IPS-11a (cell line): Measurements from ENCODE around the gene TMEM141.
"Not testable (repeated sequence)": the region's sequence is repeated elsewhere in the genome, so short reads cannot be mapped to it uniquely, and the experiment has no call there.

Source experiments
- H3K4me3 ChIP-seq: one replicate; pipeline ENCODE4 v1.5.1; 2013; ENCODE audit warnings: low read depth, low read length, control low read depth

Gene TMEM141

DNA sequence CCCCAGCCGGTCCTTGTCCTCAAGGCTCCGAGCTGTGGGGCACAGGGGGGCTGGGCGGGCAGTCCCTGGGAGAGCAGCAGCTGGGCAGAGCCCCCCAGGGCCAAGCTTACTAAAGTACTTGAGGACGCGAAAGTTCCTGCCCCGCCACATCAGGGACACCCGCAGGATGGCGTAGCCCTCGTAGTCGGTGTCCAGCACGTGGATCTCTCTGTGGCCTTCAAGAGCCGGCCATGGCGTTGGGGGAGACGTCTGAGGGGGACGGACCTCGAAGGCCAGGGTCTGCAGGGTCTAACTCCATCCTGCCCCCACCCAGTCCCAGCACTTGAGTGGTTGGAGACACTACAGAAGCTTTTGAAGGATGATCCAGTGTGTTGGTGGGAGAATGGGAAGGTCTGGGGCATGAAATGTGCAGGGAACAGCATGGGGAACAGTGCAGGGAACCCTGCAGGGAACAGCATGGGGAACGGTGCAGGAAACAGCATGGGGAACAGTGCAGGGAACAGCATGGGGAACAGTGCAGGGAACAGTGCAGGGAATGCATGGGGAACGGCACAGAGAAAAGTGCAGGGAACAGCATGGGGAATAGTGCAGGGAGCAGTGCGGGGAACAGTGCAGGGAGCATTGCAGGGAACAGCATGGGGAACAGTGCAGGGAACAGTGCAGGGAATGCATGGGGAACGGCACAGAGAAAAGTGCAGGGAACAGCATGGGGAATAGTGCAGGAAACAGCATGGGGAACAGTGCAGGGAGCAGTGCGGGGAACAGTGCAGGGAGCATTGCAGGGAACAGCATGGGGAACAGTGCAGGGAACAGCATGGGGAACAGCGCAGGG, 35.6 kb upstream of the TMEM141 start:
- not testable (repeated sequence) for H3K4me3 ChIP-seq

DNA sequence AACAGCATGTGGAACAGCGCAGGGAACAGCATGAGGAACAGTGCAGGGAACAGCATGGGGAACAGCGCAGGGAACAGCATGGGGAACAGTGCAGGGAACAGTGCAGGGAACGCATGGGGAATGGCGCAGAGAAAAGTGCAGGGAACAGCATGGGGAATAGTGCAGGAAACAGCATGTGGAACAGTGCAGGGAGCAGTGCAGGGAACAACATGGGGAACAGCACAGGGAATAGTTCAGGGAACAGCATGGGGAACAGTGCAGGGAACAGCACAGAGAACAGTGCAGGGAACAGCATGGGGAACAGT, 35.1 kb upstream of the TMEM141 start:
- H3K4me3 ChIP-seq: no peak overlapping the region

DNA sequence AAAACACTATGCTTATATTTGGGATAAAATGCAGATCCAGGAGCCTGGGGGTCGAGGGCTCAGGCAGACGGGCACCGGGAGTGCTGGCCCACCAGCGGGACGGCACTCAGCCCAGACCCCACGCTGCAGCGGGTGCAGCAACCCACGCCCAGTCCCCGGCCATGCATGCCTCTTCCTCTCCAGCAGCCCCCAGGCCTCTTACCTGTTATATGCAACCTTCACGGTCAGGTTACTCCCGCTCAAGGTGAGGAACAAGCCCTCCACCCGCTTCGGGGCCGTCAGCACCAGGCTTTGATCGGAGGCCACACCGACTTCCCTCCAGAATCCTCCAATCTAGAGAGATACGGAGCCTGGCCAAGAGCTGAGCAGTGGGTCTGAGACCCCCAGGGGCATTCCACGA, 34.3 kb upstream of the TMEM141 start:
- no peak overlapping the region for H3K4me3 ChIP-seq

DNA sequence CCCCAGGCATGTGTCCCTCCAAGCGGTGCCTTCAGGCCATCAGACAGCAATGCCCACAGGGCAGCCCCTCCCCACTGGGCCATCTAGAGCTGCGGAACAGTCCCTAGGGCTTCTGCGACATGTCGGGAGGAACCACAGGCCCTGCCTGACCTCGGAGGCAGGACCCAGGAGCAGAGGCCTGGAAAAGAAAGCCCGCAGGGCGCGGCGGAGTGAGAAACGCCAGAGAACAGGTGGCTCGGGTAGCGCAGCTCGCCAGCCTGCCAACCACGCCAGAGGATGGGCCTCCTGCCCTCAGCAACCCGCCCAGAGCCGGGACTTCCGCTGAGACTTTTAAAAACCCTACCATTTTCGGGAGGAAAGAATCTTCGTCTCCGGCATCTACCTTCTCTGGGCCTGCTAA, 33.8 kb upstream of the TMEM141 start:
- H3K4me3 ChIP-seq: no peak overlapping the region

DNA sequence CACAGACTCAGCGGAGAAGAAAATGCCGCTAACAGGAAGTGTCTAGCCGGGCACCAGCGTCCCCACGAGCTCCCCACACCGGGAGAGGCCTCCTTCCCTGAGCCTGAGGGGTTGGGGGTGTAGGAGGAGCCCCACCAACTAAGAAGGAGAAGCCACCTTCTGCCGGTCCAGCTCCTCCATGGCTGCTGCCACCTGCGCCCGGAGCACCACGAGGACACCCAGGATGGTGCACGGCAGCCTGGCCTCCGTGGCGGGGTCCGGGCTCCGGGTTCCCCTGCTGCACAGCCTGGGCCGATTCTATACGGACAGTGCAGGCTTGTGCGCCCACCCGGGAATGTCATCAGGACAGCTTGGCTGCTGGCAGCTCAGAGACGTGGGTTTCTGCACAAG, 33.4 kb upstream of the TMEM141 start:
- no peak overlapping the region for H3K4me3 ChIP-seq

DNA sequence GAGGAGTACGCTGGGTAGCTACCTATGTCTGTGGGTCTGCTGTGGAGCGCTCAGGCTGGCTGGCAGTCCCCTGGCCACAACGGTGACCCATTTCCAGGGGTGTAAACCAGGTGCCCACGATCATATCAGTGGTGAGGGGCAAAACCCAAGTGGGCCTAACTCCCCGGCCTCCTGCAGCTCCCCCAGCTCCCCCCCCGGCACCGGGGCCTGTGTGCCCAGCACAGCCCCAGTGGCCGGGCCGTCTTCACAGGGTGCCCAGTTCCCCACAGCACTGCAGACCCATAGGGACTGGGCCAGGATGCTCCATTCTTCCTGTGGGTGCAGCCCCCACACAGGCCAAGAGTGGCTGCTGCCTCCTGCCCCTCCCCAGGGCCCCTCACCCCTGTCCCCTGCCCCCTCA, 32.1 kb upstream of the TMEM141 start:
- no peak overlapping the region for H3K4me3 ChIP-seq

DNA sequence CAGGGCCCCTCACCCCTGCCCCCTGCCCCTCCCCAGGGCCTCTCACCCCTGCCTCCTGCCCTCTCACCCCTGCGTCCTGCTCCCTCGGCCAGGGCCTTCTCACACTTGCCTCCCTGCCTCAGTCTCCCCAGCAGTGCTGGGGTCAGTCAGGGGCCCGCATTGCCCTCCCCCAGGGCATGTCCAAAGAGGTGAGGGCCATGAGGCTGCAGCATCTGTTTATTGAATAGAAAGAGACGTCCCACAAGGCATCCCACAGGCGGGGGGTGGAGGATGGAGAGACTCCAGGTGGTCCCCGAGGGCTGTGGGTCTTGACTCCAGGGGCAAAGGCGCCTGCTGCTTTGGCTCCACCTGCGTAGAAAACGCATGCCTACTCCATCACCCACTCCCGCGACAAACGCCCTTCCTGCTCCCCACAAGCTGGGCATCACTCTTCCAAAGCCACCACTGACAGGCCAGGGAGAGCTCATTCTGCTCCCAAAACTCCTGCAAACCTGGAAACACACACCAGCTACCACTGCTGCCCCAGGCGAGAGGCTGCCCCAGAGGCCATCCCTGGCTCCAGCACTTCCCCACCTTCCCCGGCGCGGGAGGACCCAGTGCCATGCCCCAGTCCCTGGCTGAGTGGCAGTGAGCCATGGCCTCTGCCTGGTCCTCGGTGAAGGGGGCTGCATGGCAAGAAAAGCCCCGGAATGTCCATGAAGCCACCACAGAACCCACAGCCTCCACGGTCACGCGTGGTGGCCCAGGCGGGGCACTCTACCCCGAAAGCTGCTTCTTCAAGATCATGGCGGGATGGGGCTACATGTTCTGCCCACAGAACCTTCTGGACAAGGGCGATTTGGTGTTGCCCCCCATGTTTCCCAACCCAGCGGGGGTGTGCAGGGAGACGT, 31.5 kb upstream of the TMEM141 start:
- no peak overlapping the region for H3K4me3 ChIP-seq

DNA sequence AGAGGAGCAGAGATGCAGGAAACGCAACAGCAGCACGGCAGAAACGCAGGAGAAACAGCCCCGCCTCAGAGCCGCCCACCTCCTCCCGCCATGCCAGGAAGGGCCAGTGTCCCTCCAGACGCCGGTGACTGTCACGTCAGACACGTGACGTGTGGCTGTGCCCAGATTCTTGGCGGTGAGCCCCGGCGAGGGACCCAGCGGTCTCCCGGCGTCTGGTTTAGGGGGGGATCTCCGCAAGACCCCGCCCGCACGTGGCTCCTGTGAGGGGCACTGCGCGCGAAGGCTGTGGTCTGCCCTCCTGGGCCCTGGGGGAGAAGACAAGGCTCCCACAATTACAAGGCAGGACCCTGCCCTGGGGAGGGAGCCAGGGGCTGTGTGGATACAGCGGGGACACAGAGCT, 30.7 kb upstream of the TMEM141 start:
- H3K4me3 ChIP-seq: no peak overlapping the region

DNA sequence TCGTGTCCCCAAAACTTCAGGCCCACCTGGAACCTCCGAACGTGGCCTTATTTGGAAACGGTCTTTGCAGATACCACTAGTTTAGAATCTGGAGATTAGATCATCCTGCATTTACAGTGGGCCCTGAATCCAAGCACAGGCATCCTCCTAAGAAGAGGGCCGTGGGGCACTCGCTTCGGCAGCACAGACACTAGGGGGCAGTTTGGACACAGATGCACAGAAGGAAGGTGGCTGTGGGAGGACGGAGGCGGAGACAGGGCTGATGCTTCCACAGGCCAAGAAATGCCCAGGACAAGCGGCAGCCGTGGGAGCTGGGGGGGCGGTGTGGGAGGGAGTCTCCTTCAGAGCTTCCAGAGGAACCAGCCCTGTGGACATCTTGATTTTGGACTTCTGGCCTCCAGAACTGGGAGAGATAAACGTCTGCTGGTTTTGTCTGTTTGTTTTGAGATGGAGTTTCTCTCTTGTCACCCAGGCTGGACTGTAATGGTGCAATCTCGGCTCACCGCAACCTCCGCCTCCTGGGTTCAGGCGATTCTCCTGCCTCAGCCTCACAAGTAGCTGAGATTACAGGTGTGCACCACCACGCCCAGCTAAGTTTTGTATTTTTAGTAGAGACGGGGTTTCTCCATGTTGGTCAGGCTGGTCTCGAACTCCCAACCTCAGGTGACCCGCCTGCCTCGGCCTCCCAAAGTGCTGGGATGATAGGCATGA, 30.2 kb upstream of the TMEM141 start:
- not testable (repeated sequence) for H3K4me3 ChIP-seq

DNA sequence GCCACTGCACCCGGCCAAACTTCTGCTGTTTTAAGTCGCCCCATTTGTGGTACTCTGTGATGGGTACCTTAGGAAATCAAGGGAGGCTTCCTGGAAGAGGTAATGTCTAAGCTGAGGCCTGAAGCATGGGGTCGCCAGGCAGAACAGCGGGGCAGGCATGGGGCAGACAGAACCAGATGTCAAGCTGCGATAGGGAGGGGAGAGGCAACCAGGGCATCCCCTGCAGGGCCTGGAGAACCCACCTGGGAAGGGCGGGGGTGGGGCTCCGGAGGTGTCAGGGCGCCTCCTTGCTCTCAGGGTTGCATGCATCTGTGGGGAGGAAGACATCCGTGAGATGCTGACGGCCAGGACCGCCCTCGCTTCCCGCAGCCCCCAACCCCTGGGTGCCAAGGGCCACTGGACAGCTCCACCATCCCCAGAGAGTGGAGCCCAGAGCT, 29.6 kb upstream of the TMEM141 start:
- no peak overlapping the region for H3K4me3 ChIP-seq

DNA sequence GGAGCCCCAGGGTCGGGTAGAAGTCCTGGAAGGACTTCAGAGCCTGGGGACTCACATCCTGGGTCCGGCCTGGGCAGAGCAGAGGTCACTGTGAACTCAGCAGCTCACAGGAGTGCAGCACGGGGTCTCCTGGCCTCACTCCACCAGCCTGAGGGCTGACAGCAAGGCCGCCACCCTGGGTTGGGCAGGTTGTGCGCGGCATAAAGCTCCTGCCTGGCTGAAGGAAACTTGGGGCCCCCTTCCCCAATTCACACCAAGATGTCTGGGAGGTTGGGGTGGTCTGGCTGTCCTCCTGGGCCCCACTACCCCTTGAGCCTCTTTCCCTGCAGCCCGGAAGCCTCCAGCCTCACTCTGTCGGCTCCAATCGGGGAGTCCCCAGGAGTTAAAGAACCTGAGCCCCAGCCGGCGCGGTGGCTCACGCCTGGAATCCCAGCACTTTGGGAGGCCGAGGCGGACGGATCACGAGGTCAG, 28.9 kb upstream of the TMEM141 start:
- no peak overlapping the region for H3K4me3 ChIP-seq

DNA sequence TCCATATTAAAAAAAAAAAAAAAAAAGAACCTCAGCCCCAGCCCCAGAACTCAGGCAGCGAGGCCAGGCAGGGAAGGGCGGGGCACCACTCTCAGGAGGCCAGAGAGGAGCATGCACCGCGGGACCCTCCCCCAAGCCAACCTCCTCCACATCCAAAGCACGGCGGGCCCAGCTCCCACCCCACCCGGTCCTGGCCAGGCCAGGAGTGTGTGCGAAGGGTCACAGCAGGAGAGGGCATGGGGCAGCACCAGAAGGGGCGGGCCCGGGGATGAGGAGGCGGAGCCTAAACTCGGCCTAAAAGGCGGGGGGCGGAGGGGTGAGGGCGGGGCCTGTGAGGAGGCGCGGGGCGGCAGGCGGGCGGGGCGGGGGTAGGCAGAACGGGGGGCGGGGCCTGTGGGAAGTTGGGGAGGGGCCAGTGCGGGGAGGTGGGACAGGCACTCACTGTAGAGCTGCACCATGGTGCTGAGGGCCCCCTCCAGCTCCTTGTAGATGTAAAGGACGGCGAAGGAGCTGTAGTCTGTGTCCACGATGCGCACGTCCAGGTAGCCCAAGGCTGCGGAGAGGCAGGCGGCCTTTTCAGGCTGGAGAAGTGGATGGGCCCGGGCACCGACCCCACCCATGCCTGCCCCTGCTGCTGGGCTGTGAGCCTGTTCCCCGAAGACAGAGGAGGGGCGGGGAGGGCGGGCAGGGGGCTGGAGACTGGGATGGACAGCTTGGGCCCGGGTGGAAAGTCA, 28.1 kb upstream of the TMEM141 start:
- H3K4me3 ChIP-seq: no peak overlapping the region

DNA sequence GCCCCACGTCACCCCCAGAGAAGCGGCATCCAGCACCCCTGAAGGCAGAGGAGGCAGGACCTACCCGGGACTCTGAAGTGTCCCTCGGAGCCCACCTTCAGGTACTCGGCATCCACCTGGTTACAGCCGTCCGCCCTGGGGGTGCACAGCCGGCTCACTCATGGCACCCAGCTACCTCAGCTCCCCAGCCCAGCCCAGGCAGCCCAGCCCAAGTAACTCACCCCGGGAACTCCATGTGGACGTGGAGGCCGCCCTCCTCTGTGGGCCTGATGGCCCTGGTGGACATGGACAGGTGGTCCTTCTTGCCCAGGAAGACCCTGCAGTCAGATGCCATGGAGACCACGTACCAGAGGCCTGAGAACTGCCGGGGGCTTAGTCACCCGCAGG, 27.5 kb upstream of the TMEM141 start:
- no peak overlapping the region for H3K4me3 ChIP-seq

DNA sequence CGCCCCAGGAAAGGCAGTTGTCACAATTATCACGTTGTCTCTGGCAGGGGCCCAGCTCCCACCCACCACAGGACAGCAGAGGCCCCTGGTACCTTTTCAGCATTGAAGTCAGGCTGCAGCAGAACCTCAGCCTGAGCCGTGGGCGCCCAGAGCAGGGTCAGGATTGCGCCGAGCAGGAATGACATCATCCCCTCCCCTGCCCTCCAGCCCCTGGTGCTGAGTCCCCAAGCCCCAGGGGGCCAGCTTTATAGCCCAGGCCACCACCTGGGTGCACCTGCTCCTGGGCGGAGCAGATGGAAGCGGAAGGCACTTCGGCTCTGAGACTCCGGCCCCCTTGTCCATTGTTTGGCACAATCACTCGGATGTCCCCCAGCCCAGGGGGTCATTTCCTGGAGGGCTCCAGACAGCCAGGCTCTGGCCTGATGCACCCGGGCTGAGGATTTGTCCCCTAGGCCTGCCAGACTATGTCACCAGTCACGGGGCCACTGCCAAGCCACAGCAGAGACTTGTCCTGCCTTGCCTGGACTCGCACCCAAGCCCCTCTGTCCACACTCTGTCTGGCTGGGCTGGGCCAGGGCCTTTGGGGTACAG, 26.7 kb upstream of the TMEM141 start, which contains the start of gene LCN15:
Gene LCN15, minus strand, starts transcription at position 218 of the 591 bp plus-strand sequence. Its CDS starts 30 bp downstream, at position 188.
- no peak within 1 kb of the TSS for H3K4me3 ChIP-seq

DNA sequence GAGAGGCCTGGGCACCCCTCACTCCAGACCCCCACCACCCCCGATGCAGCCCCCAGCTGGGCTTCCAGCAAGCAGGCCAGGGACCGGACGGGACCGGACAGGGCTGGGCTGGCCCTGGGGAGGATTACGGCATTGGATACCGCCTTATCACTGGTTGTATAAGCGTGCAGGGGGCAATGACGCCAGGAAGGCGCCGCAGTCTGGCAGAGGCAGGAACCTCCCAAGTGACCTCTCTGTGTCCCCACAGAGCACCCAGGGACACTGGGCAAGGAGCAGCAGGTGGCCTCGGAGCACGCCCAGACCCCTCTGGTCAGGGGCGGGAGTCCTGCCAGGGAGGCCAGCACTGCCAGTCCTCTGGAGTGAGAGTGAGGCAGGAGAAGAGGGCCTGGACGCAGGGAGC, 26.1 kb upstream of the TMEM141 start:
- no peak overlapping the region for H3K4me3 ChIP-seq

DNA sequence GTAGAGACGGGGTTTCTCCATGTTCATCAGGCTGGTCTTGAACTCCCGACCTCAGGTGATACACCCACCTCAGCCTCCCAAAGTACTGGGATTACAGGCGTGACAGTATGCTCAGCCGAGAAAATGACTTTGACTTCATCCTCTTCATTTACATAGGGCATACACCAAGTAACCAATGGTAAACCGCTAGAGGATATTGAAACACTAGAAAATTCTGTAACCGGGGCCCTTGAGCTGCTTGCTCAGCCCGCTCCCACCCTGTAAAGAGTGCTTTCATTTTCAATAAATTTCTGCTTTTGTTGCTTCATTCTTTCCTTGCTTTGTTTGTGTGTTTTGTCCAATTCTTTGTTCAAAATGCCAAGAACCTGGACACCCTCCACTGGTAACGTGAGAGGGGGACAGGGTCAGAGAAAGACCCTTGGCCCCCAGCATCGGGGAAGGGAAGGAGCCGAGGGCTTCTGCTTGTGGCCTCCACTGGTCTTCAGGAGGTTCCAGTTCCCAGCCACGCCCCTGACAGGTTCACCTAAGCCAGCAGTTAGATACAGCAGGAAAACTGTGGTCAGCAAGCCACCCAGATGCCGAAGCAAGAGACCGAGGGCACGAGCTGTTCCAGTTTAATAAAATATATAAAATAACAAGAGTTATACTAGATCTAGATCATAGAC, 25.3 kb upstream of the TMEM141 start:
- H3K4me3 ChIP-seq: not testable (repeated sequence)

DNA sequence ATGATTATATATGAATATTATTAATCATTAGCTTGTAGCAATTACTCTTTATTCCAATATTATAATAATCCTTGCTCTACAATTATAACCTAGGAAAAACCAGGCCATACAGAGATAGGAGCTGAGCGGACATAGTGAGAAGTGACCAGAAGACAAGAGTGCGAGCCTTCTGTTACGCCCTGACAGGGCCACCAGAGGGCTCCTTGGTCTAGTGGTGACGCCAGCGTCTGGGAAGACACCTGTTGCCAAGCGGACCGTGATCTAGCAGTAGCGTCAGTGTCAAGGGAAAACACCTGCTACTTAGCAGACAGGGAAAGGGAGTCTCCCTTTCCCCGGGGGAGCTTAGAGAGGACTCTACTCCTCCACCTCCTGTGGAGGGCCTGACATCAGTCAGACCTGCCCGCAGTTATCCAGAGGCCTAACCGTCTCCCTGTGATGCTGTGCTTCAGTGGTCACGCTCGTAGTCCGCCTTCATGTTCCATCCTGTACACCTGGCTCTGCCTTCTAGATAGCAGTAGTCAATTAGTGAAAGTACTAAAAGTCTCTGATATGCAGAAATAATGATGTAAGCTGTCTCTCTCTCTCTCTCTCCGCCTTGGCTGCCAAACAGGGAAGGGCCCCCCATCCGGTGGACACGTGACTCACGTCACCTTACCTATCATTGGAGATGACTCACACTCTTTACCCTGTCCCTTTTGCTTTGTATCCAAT, 24.6 kb upstream of the TMEM141 start:
- not testable (repeated sequence) for H3K4me3 ChIP-seq

DNA sequence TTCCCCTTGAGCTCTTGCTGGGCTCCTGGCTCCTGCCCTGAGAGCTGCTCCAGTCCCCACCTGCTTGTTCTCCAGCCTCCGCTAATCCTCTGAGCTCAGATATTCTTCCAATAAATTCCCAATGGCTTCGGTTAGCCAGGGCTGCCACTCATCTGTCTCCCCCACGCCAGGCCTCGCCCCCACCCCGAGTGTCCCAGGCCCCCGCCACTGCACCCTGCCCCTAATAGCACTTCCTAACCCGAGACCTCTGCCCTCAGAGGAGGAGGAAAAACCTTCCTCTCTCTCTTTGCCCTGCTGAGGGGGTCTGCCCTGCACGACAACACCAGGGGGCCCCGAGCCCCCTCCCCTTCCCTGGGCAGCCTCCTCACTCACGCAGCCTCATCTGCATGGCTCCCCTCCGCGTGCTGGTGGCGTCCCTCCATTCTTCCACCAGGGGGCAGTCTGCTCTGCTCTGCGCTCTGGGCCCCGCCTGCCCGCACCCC, 21.4 kb upstream of the TMEM141 start:
- no peak overlapping the region for H3K4me3 ChIP-seq

DNA sequence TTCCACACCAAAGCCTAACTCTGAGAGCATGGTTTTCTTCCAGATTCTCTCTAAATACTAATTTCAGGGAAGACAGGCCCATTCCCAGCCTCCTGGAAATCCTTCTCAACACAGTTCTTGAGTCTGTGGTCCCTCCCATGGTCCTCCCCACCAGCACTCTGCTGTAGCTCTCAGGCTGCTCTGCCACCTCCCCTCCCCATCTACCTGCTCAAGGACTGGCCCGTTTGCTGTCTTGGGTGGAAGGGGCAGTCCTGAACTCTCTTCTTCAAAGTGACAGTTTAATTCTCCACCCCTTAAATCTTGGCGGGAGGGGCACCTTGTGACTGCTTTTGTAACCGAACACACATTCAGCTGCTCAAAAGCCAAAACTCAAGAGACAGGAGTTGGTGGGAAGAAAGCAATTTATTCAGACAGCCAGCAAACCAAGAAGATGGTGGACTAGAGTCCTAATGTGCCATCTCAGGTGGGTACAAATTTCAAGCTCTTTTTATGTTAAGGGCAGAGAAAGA, 19.2 kb upstream of the TMEM141 start:
- no peak overlapping the region for H3K4me3 ChIP-seq
